Measurements from ENCODE around the gene NR4A1.

NR4A1 gene

GRCh38 chr12:52054231-52054832 is 3.1 kb downstream of the NR4A1 start:
- TF ChIP-seq POLR2AphosphoS5 (IDR thresholded peaks at IDR 0.05; ENCODE audit: low read depth, low read length) = no peak
- TF ChIP-seq FOXP2 (optimal IDR thresholded peaks at IDR 0.05; ENCODE audit: borderline replicate concordance, extremely low read depth, extremely low read length, insufficient read depth) = no peak
- TF ChIP-seq TAF1 (IDR thresholded peaks at IDR 0.05; ENCODE audit: borderline replicate concordance, insufficient read depth, low read length) = no peak
- TF ChIP-seq SIN3A (IDR thresholded peaks at IDR 0.05; ENCODE audit: borderline replicate concordance, insufficient read depth, low read length) = no peak
- no peak for TF ChIP-seq REST (IDR thresholded peaks at IDR 0.05; ENCODE audit: insufficient read depth in 1 of 2, low read depth in 2 of 2, low read length in 2 of 2)

- no peak for TF ChIP-seq SIN3A (IDR thresholded peaks at IDR 0.05; ENCODE audit: borderline replicate concordance, insufficient read depth, low read length)
- TF ChIP-seq POLR2AphosphoS5 (IDR thresholded peaks at IDR 0.05; ENCODE audit: low read depth, low read length) = no peak
- no peak for TF ChIP-seq REST (IDR thresholded peaks at IDR 0.05; ENCODE audit: insufficient read depth in 1 of 2, low read depth in 2 of 2, low read length in 2 of 2)
- TF ChIP-seq TAF1 (IDR thresholded peaks at IDR 0.05; ENCODE audit: borderline replicate concordance, insufficient read depth, low read length) = no peak
- no peak for TF ChIP-seq FOXP2 (optimal IDR thresholded peaks at IDR 0.05; ENCODE audit: borderline replicate concordance, extremely low read depth, extremely low read length, insufficient read depth)
Measured at GRCh38 chr12:52054833-52055730, 3.8 kb downstream of the NR4A1 start.

- TF ChIP-seq POLR2AphosphoS5 (IDR thresholded peaks at IDR 0.05; ENCODE audit: low read depth, low read length) = no peak
- no peak for TF ChIP-seq SIN3A (IDR thresholded peaks at IDR 0.05; ENCODE audit: borderline replicate concordance, insufficient read depth, low read length)
- TF ChIP-seq REST (IDR thresholded peaks at IDR 0.05; ENCODE audit: insufficient read depth in 1 of 2, low read depth in 2 of 2, low read length in 2 of 2) = no peak
- TF ChIP-seq TAF1 (IDR thresholded peaks at IDR 0.05; ENCODE audit: borderline replicate concordance, insufficient read depth, low read length) = no peak
- TF ChIP-seq FOXP2 (optimal IDR thresholded peaks at IDR 0.05; ENCODE audit: borderline replicate concordance, extremely low read depth, extremely low read length, insufficient read depth) = no peak
Measured at GRCh38 chr12:52055731-52056711, 4.8 kb downstream of the NR4A1 start.

GRCh38 chr12:52056801-52057637 is 5.8 kb downstream of the NR4A1 start:
- TF ChIP-seq TAF1 (IDR thresholded peaks at IDR 0.05; ENCODE audit: borderline replicate concordance, insufficient read depth, low read length) (no peak), POLR2AphosphoS5 (IDR thresholded peaks at IDR 0.05; ENCODE audit: low read depth, low read length) (no peak), REST (IDR thresholded peaks at IDR 0.05; ENCODE audit: insufficient read depth in 1 of 2, low read depth in 2 of 2, low read length in 2 of 2) (no peak), FOXP2 (optimal IDR thresholded peaks at IDR 0.05; ENCODE audit: borderline replicate concordance, extremely low read depth, extremely low read length, insufficient read depth) (no peak), SIN3A (IDR thresholded peaks at IDR 0.05; ENCODE audit: borderline replicate concordance, insufficient read depth, low read length) (no peak)

All from PFSK-1 (cell line).